Endometrial microvascular endothelial cells (primary cell): ENCODE results near the gene PLK5. TPM values are rescaled to one million over a fixed set of nuclear protein-coding genes. Genes with fewer than 3 reads are reported as not detected.
"Not testable (repeated sequence)": the region's sequence is repeated elsewhere in the genome, so short reads cannot be mapped to it uniquely, and the experiment has no call there.

Experiments
- in situ Hi-C: cut with HindIII; loops from 2 replicates; pipeline ENCODE4 v1.10.0; 2017; ENCODE audit warnings: low sequenced_read_pairs, low pct_unique_long_range_greater_than_20kb; ENCODE audit errors: inconsistent ontology term
- total RNA-seq: library from RNA; depleted of rRNA; stranded (reverse); fragments of >200 nt; gene quantifications from one replicate; pipeline ENCODE4 v1.2.3, GENCODE V29; 2015; ENCODE audit errors: inconsistent ontology term

The PLK5 gene
- total RNA-seq, 1 donor from 2014 or later: not detected

GRCh38 chr19:1520203-1520780 lies 3.6 kb upstream of the PLK5 start:
- in situ Hi-C loops: no loop called here

GRCh38 chr19:1521636-1522035 lies 2.2 kb upstream of the PLK5 start:
- in situ Hi-C loops: no loop called here

DNA sequence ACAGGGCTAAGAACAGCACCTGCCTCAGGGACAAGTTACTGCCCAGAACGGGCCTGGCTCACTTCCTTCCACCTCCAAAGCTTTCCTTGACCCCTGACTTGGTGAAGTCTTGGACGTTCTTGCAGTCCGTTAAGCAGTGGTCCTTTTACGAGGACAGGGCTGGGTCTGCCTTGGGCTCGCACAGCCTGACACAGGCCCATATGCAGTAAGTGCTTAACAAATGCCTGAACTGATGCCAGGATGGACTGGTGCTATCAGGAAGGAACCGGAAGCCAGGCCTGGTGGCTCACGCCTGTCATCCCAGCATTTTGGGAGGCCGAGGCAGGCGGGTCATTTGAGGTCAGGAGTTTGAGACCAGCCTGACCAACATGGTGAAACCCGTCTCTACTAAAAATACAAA lies 1.8 kb upstream of the PLK5 start:
- in situ Hi-C loops: no loop called here

GRCh38 chr19:1522838-1523237 lies 1.0 kb upstream of the PLK5 start:
- in situ Hi-C loops: no loop called here

DNA sequence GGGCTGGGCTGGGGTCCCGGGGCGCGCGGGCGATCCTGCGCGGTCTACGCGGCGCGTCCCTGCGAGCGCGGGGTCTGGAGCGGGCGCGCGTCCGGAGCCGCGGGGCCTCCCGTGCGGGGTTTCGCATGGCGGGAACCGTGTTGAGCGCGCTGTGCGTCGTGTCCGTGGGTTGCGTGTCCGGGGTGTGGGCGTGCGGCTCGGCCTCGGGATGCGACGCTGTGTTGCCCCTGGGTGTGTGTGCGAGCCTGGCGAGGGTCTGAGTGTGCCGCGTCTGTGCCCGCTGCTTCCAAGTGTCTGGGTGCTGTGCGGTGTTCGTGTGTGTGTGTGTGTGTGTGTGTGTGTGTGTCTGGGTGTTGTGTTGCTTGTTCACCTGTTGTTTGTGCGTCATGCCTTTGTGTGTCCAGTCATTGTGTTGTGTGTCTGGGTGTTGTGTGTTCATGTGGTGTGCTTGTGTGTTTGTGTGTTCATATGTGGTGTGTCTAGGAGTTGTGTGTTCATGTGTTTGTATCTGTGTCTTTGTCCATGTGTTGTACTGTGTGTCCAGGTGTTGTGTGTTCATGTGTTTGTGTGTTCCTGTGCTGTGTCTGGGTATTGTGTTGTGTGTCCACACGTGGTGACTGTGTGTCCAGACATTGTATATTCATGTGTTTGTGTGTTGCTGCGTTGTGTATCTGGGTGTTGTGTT lies 552 bp downstream of the PLK5 start:
- in situ Hi-C loops: no loop called here

DNA sequence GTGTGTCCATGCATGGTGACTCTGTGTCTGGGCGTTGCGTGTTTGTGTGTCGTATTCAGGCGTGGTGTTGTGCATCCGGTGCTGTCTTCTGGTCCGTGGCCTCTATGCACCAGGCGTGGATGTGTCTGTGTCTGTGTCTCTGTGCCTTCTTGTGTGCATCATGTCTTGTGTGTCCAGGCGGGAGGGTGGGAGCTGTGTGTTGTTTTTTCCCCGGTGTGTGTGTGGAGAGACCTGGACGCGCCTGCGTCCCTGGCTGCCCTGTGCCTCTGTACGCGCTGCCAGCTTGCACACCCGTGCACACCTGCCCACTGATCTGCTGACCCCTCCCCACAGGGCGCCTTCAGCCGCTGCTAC lies 1.1 kb downstream of the PLK5 start:
- in situ Hi-C loops: no loop called here

DNA sequence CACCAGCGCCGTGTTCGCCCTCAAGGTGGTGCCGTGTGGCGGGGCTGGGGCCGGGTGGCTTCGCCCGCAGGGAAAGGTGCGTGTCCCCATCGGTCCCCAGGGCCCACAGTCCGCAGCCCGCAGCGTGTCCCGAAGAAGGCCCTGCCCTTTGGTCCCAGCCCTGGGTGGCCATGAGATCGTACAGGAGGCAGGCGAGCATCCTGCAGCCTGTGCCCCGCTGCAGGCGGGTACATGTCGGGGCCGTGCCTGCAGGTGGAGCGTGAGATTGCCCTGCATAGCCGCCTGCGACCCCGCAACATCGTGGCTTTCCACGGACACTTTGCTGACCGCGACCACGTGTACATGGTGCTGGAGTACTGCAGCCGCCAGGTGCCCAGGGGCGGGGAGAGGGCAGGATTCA lies 1.5 kb downstream of the PLK5 start:
- in situ Hi-C loops: no loop called here

DNA sequence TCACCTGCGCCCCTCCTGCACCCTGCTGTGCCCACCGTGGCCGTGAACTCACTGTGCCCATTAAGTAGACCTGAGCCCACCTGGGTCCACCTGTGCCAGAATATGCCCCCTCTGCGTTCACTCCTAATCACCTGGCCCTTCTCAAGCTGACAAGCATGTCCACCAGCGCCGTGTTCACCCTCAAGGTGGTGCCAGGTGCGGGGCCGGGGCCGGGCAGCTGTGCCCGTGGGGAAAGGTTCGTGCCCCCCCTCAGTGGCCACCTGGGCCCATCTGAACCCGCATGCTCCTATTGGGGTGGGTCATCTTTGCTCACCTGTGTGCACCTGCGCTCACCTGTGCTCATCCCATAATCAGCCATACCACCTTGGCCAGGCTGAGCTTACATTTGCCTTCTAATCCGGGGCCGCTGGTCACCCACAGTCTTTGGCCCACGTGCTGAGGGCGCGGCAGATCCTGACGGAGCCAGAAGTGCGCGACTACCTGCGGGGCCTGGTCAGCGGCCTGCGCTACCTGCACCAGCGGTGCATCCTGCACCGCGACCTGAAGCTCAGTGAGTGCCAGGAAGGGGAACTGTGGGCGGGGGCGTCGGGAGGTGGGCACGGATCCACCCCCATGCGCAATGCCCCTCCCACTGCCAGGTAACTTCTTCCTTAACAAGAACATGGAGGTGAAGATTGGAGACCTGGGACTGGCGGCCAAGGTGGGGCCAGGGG lies 2.3 kb downstream of the PLK5 start:
- in situ Hi-C loops: no loop called here

DNA sequence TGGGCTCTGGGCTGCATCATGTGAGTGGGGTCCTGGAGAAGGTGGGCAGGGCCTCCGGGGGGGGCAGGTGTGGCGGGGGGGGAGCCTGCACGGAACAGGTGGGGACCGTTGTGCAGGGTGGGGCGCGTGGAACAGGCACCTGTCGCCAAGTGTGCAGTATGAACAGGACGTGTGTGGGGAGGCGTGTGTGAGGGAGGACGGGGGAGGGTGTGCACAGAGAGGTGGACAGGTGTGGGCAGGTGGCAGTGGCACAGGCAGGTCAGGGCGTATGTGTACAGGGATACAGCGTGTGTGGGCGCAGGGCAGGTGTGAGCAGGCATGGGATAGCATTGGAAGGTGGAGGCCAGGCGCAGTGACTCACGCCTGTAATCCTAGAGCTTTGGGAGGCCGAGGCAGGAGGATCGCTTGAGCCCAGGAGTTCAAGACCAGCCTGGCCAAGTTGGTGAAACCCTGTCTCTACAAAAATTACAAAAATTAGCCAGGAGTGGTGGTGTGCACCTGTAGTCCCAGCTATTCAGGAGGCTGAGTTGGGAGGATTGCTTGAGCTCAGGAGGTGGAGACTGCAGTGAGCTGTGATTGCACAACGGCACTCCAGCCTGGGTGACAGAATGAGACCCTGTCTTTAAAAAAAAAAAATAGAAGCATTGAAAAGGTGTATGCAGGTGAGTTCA lies 3.2 kb downstream of the PLK5 start:
- in situ Hi-C loops: no loop called here

GRCh38 chr19:1527650-1528309 lies 3.9 kb downstream of the PLK5 start:
- in situ Hi-C loops: no loop called here

- in situ Hi-C loops: no loop called here
Measured at GRCh38 chr19:1528596-1529429, 4.9 kb downstream of the PLK5 start.

DNA sequence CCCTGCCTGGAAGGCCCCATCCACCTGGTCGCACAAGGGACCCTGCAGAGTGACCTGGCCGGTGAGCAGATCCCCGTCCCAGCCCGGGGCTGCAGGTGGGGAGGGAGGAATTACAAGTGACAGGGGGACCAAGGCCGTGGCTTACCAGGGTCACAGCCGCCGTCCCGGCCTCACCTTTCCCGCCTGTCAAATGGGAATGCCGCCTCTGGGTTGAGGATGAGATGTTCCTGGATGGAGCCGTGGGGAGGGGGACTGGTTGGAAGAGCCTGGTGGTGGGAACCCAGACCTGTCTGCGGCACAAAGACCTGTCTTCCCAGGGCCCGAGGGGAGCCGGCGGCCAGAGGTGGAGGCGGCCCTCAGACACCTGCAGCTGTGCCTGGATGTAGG lies 5.5 kb downstream of the PLK5 start:
- in situ Hi-C loops: no loop called here

GRCh38 chr19:1530856-1531255 lies 7.0 kb downstream of the PLK5 start:
- in situ Hi-C loops: not testable (repeated sequence)

- in situ Hi-C loops: no loop called here
Measured at GRCh38 chr19:1531587-1531986, 7.7 kb downstream of the PLK5 start.

- in situ Hi-C loops: no loop called here
Measured at GRCh38 chr19:1532003-1532402, 8.1 kb downstream of the PLK5 start.

DNA sequence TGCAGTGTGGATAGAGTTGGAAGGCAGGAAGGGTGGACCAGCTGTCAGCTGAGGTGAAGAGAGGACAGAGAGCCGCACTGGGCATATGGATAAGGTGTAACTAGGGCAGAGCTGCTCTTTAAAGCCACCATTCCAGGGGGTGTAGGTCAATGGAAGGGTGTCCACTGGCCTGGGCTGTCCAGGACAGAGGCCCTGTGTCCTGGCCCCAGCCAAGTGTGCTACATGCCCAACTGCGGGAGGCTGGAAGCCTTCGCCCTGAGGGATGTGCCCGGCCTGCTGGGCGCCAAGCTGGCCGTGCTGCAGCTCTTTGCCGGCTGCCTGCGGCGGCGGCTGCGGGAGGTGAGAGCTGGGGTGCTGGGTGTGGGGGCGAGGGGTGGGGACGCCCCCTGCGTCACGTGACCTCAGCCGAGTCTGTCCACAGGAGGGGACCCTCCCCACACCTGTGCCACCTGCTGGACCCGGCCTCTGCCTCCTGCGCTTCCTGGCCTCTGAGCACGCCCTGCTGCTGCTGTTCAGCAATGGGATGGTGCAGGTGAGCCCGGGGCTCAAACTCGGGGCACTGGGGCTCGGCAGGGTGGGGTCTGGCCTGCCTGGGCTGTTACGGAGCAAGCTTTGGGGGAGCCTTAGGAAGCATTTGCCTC lies 9.8 kb downstream of the PLK5 start:
- in situ Hi-C loops: no loop called here

- in situ Hi-C loops: no loop called here
Measured at GRCh38 chr19:1534972-1535371, 11.1 kb downstream of the PLK5 start.

DNA sequence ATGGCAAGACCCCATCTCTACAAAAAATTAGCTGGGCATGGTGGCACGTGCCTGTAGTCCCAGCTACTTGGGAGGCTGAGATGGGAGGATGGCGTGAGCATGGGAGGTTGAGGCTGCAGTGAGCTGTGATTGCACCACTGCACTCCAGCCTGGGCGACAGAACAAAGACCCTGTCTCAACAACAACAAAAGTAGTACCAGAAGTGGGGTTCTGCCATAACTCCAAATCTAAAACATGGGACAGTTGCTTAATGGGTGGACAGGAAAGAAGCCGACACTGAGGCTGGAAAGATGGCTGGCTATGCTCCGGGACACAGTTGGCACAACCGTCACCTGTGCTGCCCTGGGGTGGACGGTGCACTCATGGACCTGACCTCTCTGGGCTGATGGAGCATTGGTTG lies 11.8 kb downstream of the PLK5 start:
- in situ Hi-C loops: not testable (repeated sequence)
